HS-27A (cell line): Measurements from ENCODE around the gene XPO6.

Source experiments
- DNase-seq: peaks from one replicate; pipeline ENCODE4 v3.0.0-alpha.2; 2012; ENCODE audit warnings: low read depth, missing footprints

XPO6 gene

DNA sequence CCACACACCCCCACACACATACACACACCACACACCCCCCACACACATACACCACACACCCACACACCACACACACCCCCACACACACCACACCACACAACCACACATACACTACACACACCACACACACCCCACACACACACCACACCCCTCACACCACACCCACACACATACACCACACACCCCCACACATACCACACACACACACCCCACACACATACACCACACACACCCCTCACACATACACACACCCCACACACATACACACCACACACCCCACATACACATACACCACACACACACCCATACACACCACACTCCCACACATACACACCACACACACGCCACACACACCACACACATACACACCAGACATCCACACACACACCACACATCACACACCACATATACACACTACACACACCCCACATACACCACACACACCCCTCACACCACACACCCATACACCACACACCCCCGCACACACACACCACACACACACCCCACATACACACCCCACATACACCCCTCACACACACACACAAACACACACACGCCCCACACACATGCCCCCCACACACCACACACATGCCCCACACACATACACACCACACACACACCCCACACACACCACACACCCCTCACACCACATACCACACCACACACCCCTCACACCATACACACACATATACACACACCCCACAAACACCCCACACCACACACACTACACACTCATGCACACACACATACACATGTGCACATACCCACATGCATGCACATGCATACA lies 122.4 kb downstream of the XPO6 start:
- no peak for DNase-seq

DNA sequence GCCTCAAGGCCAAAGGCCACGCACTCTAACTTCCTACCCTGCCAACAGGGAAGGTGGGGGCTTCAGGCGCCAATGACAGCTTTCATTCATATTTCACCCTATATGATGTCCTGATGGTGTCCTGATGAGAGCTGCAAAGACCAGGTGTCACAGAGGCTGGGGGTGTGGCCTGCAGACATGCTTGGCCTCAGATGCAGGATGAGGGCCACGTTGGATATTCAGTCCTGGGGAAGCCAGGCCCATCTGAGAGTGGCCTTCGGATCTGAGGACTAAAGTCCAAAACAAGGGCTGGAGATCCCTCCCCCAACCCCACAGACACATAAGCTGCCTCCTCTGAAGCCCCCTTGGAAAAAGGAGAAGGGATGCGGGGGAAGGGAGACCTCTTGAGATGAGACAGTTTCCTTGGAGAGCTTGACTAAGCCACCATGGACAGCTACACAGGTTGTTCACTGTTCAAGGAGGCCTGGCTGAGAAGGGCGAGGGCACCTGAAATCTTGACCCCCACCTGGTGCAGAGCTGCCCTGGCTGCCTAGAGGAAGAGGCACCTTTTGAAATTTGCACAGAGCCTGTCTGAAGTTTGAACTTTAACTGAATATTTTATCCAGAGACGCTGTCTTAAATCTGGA lies 124.0 kb downstream of the XPO6 start:
- no peak for DNase-seq

DNA sequence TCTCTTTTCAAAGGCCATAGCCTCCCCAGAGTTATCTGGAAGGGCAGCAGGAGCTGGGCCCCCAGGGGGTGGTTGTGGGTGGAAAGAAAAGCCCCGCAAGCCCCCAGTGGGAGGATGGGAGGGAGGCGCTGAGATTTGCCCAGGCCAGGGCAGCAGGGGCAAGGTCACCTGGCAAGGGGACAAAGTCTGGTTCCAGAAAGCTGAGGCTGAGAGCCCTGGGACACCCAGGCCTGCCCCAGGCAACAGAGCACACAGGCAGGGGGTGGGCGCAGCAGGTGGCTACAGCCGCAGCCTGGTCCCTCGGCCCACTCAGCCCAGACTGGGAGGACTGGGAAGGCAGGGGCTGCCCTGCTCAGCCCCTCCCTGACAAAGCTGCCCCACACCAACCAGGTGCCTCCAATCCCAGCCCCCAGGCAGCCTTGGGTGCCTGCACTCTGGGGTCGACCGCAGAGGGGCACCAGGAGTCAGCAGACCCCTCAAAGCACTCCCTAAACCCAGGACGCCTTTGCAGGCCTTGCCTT lies 124.6 kb downstream of the XPO6 start:
- DNase-seq, result no peak

DNA sequence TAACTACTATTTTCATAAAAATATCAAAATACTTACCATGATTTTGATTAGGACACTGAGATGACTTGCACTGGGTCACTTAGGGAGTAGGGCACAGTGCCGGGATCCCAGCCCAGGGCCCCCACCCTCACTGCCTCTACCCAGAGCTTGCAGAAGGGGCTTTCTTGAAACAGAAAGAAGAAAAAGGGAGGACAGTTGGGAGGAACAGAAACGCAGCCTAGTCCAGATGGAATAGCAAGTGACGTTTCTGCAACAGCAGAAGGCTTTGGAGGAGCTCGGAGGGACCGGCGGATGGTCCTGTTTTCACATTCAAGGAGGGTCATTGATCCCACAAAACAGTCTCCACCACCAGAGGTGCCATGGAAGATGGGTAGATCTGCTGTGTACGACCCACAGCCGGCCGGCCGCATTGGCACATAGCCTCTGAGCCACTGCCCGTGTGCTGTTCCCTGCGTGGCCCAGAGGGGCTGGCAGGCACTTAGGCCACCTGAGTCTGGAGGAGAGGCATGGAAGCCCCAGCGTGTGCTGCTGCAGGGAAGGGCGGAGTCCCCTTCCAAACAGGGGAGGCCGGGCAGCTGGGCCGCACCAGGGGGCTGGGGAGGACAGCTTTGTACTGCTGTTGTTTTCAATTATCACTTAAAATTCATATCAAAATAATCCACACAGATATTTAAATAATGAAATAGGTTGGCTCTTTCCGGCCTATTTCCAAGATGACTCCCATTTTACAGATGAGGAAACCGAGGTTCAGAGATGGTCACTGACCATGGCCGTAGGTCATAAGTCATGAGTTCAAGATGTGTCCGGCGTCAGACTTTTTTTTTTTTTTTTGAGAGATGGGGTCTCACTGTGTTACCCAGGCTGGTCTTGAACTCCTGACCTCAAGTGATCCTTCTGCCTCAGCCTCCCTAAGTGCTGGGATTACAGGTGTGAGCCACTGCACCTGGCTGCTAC lies 125.3 kb downstream of the XPO6 start:
- no peak for DNase-seq

DNA sequence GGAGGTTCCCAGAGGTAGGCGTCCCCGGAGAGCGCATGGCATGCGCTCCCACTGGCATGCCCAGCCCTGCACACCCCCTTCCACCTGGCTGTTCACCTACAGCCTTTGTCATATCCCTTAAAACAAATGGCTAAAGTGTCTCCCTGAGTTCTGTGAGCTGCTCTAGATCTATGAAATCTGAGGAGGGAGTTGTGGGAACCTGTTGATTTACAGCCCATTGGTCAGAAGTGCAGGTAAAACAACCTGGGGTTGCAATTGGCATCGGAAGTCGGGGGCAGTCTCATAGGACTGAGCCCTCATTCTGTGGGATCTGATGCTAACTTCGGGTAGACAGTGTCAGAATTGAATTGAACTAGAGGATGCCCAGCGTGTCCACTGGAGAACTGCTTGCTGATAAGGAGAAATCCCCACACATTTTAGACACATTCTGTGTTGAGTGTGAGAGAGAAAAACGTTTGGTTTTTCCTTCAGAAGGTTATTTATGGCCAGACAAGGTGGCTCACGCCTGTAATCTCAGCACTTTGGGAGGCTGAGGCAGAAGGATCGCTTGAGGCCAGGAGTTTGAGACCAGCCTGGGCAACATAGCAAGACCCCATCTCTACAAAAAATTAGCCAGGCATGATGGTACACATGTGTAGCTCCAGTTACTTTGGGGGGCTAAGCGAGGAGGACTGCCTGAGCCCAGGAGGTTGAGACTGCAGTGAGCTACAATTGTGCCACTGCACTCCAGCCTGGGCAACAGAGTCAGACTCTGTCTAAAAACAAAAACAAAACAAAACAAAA lies 126.2 kb downstream of the XPO6 start:
- DNase-seq, result no peak

DNA sequence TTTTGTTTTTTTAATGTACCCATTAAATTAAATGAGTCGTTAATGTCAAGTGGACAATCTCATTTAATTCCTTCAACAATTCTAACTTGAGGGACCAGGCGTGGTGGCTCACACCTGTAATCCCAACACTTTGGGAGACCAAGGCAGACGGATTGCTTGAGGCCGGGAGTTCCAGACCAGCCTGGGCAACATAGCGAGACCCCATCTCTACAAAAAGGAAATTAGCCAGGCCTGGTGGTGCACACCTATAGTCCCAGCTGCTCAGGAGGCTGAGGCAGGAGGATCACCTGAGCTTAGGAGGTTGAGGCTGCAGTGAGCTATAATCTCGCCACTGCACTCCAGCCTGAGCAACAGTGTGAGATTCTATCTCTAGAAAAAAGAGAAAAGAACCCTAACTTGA lies 127.6 kb downstream of the XPO6 start:
- DNase-seq, result no peak

DNA sequence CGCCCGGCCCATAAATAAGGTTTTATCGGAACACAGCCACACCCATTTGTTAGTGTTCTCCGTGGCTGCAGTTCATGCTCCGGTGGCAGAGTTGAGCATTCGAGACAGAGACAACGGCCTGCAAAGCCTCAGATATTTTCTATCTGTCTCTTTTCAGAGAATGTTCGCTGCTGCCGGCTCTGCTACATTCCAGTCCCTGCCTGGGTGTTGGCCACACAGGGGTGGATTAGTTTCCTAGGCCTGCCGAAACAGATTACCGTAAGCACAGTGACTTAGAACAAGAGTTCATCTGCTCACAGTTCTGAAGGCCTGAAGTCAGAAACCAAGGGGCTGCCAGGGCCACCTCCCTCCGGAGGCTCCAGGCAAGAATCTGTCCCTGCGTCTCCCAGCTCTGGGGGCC lies 129.1 kb downstream of the XPO6 start:
- DNase-seq, result no peak

DNA sequence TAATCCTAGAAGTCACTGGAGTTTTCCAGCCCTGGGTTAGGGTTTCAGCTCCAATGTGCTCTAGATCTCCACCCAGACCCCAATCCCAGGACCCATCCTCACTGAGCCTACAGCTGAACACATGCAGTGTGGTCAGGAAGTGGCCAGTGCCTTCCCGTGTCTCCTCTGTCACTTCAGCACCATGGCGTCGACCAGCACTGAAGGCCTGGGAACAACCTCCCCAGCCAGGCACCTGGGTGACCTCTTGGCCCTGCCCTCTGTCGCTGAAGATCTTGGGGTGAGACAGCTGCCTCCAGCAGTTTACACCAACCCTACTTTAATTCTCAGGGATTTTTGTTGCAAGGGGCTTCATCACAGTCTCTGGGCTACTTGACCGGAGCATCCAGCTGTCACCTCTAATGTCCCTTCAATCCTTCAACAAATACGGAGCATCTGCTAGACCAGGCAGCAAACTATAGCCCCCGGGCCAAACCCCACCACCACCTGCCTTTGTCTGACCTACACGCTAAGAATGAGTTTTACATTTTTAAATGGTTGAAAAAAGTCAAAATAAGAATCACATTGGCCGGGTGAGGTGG lies 130.3 kb downstream of the XPO6 start:
- no peak for DNase-seq

DNA sequence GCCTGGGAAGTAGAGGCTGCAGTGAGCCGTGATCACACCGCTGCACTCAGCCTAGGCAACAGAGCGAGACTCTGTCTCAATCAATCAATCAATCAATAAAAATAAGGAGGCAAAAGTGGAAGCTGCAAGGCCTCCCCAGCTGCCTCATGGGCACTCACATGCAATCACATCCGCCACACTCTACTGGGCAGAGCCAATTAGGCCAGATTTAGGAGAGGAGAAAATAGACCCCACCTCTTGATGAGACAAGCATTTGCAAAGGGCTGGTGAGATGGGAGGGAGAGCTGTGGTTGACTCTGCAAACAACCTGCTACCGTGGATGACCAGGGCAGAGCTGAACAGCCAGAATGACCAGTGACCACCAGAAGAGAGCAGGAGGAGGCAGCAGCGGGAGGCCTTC lies 133.5 kb downstream of the XPO6 start:
- no peak for DNase-seq

DNA sequence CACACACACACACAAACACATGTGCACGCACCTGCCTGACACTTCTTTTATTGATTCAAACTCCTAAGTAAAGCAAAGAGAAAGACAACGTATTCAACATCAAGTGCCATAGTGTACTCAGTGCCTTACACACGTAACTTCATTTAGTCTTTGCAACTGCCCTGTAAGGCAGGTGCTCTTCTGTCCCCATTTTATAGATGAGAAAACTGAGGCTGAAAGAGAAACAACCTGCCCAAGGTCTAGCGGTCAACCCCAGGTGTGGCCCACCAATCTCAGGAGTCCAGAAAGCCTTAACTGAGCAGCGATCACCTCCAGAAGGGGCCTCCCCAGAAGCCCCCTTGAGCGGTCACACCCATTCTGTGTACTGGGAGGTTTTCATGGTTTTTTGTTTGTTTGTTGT lies 137.9 kb downstream of the XPO6 start:
- no peak for DNase-seq

DNA sequence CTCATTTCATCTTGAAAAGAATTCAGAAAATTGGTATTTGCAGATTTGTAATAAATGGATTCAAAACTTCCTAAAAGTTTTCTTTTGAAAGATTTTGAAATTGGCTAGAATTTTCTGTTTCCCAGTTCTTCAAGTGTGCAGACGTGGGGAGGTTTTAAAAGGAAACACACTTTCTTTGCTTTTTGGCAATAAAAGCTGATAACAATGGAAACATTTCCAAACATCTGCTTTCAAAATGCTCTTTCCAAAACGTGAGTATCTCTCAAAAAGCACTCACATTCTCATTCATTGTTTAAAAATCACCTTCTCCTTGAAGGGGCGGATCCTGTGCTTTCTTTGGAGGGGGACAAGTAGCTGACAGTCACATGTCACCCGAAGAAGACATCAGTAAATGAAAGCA lies 139.7 kb downstream of the XPO6 start:
- DNase-seq, result no peak

DNA sequence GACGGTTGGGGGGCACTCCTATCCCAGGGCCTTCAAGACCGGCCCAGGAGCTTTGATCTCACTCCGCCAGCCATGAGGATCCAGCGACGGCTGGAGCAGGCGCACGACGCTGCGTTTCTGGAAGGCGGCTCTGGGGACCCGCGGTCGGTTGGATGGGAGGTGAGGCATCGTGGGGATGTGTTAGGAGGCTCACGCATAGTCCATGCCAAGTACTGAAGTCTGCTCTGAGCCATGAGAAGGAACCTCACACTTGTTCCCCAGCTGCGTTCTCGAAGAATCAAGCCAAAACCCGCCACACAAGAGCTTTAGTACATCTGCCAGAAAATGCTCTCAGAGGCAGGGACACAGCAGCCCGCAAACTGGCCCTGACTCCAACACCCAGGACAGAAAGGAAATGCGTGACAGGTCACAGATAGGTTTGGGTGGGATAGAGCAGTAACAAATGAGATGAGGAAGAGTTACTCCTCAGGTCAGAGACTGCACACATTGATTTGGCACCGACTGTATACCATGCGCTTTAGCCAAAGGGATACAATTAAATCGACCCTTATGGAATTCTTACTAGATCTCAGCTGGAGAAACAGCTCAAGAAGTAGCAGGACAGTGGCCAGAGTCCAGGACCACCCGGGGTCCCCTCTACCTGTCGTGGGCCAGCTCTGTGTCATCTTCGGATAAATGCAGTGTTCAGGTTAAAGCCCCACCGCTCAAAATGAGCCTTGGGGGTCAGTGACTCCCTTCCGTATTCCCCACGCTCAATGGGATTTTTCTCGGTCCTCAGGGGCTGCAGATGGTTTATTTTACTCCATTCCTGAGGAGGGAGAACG lies 141.6 kb downstream of the XPO6 start:
- no peak for DNase-seq

DNA sequence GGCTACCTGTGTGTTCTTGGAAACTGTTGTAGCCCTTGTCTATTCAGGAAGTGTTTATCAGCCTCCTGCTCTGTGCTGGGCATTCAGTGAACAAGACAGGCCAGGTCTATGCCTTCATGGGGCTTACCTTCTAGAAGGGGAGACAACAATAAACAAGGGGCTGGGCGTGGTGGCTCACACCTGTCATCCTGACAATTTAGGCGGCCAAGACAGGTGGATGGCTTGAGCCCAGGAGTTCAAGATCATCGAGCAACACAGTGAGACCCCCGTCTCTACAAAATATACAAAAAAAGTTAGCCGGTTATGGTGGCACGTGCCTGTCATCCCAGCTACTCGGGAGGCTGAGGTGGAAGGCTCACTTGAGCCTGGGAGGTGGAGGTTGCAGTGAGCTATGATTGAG lies 142.8 kb downstream of the XPO6 start:
- DNase-seq, result no peak

DNA sequence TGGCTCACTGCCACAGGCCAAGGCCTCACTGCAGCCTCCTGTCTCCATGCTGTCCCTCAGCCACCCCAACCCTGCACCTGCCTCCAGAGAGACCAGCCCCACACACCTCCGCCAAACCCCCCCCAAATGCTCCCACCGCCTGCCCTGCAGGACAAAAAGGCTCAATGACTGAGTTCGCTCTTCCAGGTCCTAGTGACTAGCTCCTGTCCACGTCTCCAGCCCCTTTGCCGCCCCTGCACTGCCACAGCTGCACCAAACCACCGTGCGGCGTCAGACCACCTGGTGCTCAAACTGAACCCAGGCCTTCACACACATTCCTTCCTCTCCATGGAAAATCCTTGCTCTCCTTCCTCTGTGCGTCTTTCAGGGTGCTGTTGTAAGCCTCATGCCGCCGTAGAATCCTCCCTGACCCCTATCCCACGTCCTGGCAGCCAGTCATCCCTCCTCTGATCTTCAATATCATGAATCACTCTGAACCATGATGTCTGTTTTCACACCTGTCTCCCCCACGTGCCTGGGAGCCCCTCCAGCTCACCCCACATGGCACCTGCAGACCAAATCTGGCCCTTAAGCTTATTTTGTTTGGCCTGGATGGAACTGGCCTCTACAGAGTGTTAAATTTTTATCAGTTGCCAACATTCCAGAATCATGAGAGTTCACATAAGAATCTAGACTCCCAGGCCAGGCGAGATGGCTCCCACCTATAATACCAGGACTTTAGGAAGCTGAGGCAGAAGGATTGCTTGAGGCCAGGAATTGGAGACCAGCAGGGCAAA lies 144.0 kb downstream of the XPO6 start:
- DNase-seq, result peak; percentile 53

DNA sequence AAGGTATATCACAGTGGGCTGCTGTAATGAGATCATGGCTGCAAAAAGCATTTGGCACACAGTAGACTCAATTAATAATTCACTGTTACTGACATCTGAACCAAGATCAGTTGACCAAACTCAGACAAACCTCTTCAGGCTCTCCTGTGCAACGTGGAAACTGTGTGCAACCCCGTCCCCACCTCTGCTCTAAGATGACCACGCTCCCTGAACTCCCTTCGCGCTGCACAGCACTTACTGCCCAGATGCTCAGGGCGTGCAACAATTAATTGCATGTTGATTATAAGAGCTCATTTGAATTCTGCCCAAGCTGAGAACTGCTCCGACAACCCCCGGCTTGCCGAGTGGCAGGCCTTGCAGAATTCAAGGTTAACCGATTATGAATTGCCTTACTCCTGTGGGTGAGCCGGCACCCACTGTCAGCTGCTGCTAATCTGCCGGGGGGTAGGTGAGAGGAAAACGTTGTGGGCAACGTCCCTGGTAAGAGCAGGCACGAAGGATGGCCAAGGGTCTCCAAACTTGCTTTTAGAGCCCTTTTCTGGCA lies 147.0 kb downstream of the XPO6 start:
- DNase-seq, result no peak

DNA sequence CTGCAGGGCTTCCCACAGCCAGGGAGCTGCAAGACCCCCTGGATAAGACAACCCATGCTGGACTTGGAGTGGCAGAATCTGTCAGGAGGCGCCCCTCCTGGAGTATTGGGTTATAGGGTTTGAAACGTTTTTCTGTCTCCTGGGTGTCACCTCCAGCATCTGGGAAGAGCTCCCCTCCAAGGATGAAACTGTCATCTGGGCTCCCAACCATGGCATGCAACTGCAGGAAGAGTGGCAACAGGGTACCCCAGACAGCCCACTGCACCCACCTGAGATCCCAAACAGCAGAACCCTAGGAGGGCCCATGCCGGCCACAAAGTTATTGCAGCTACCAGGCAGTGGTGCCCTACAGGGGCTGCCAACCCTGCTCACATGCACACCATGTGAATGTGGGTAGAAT lies 147.6 kb downstream of the XPO6 start:
- DNase-seq, result no peak

DNA sequence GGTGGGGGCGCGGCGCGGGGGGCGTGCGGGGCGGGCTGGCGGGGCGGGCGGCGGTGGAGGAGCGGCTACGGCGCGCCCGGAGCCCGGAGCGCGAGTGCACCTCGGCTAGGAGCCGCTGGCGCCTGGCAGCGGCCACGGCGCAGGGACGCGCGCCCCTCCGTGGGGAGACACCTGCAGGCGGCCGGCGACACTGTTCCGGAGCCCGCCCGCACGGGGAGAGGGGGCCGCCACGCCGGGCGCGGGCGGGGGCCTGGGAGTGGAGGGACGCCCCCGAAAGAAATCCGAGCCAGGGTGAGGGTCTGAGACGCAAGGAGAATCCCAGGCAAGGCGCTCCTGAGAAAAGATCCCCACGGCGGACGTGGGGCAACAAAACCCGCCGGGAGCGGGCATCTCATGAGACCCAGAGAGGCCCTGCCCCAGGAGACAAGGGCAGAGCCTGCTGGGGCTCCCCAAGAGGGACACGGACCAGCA lies 148.1 kb downstream of the XPO6 start, which contains the start of gene GSG1L:
TSS of gene GSG1L (minus strand) at position 124 of the 471 bp plus-strand sequence. CDS start 290 bp downstream, outside the sequence.
- DNase-seq, result no peak

DNA sequence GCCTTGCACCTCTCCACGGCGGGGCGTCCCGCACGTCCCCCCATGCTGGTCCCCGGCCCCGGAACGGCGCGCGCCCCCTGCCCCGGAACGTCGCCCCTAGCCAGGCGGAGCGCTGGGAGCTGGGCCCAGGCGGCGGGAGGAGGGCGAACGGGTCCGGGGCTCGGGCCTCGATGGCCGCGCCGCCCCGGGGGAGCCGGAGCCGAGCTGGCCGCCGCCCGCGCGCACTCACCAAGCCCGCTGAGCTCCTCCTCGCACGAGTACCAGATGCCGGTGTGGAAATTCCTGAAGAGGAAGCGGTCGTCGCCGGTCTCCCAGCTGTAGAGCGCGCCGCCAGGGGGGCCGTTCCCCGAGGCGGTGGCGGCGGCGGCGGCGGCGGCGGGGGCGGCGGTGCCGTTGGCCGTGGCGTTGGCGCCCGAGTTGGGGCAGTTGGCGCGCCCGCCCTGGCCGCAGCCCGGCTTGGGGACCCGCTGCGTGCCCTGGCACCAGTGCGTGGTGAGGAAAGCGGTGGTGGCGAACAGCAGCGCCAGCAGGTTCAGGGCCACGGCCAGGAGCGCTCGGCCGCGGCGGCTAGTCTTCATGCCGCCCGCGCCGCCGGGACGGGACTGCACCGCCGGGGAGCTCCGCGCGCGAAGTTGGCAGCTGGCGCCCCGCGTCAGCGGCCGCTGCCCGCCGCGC lies 148.8 kb downstream of the XPO6 start:
- no peak for DNase-seq
